Nephron (organoid): ENCODE data around the gene UBR2.

Experiments
- H3K27ac Mint-ChIP-seq, 3 experiments: 2 replicates each; pipeline ENCODE4 v1.8.0; 2020; ENCODE audit warnings: mixed read lengths in 3 of 3, mild to moderate bottlenecking in 2 of 3, moderate library complexity in 1 of 3
- H3K27me3 Mint-ChIP-seq: 2 replicates; pipeline ENCODE4 v1.8.0; 2021; ENCODE audit warnings: low read depth, mild to moderate bottlenecking, moderate library complexity, mixed read lengths
- H3K36me3 Mint-ChIP-seq: 2 replicates; pipeline ENCODE4 v1.8.0; 2020; ENCODE audit warnings: low read depth, mixed read lengths
- H3K4me1 Mint-ChIP-seq: 2 replicates; pipeline ENCODE4 v1.8.0; 2020; ENCODE audit warnings: mixed read lengths
- H3K4me3 Mint-ChIP-seq, 3 experiments: 2 replicates each; pipeline ENCODE4 v1.8.0; 2020; ENCODE audit warnings: mild to moderate bottlenecking in 3 of 3, mixed read lengths in 3 of 3, moderate library complexity in 2 of 3
- H3K9me3 Mint-ChIP-seq: 2 replicates; pipeline ENCODE4 v1.8.0; 2020; ENCODE audit warnings: mixed read lengths
- TF ChIP-seq, protein P1 (sequence below), 3 experiments: fragments of 200-600 bp; sonication (generic); IDR thresholded peaks; one replicate each; pipeline ENCODE4 v1.5.0; 2021; ENCODE audit warnings: antibody characterized with exemption in 3 of 3; ENCODE audit not compliant: unreplicated experiment in 3 of 3

UBR2 gene

DNA sequence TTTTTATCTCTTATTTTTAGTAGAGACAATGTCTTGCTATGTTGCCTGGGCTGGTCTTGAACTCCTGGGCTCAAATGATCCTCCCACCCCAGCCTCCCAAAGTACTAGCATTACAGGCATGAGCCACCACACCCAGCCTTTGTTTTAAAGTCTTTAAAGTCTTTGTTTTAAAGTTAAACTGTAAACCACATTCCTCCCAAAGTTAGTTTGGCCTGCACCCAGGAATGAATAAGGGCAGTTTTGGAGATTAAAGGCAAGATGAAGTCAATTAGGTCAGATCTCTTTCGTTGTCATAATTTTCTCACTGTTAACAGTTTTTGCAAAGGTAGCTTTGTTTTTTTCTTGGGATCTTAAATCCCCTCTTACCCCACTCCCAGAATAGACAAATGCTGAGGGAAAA lies 63.8 kb downstream of the UBR2 start:
- TF ChIP-seq, protein P1, sequence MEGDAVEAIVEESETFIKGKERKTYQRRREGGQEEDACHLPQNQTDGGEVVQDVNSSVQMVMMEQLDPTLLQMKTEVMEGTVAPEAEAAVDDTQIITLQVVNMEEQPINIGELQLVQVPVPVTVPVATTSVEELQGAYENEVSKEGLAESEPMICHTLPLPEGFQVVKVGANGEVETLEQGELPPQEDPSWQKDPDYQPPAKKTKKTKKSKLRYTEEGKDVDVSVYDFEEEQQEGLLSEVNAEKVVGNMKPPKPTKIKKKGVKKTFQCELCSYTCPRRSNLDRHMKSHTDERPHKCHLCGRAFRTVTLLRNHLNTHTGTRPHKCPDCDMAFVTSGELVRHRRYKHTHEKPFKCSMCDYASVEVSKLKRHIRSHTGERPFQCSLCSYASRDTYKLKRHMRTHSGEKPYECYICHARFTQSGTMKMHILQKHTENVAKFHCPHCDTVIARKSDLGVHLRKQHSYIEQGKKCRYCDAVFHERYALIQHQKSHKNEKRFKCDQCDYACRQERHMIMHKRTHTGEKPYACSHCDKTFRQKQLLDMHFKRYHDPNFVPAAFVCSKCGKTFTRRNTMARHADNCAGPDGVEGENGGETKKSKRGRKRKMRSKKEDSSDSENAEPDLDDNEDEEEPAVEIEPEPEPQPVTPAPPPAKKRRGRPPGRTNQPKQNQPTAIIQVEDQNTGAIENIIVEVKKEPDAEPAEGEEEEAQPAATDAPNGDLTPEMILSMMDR (IDR thresholded peaks at IDR 0.05; ENCODE audit: unreplicated experiment in 3 of 3), result no peak
- H3K4me3 Mint-ChIP-seq, result no peak overlapping the region

DNA sequence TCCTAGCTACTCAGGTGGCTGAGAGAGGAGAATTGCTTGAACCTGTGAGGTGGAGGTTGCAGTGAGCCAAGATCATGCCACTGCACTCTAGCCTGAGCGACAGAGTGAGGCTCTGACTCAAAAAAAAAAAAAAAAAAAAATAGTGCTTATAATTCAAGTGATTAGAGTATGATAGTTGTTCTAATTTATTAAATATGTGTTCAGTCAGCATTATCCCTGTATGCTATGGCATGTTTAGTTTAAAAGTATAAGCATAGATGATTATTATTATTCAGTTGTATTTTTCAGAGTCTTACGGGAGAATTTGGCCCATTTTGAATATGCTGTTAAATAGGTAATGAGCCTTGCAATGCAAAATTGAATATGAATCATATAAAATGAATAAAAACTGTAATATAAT lies 64.8 kb downstream of the UBR2 start:
- Mint-ChIP-seq H3K27me3 (no peaks in the 10 kb centered on the region), H3K27ac (no peak overlapping the region), H3K4me1 (peaks cover 7% of the 10 kb centered on the region), H3K9me3 (no peaks in the 10 kb centered on the region), H3K4me3 (no peak overlapping the region), H3K36me3 (peaks cover 61% of the 10 kb centered on the region)
- TF ChIP-seq, protein P1 (IDR thresholded peaks at IDR 0.05; ENCODE audit: unreplicated experiment in 3 of 3), result no peak

More for the DNA sequence above, 63.8 kb downstream of the UBR2 start:
- H3K27ac Mint-ChIP-seq, result peak overlapping the region; percentile 36 to 82 (median 51)
- no peaks in the 10 kb centered on the region for H3K9me3 Mint-ChIP-seq
- peaks cover 57% of the 10 kb centered on the region for H3K36me3 Mint-ChIP-seq
- peaks cover 7% of the 10 kb centered on the region for H3K4me1 Mint-ChIP-seq
- no peaks in the 10 kb centered on the region for H3K27me3 Mint-ChIP-seq

DNA sequence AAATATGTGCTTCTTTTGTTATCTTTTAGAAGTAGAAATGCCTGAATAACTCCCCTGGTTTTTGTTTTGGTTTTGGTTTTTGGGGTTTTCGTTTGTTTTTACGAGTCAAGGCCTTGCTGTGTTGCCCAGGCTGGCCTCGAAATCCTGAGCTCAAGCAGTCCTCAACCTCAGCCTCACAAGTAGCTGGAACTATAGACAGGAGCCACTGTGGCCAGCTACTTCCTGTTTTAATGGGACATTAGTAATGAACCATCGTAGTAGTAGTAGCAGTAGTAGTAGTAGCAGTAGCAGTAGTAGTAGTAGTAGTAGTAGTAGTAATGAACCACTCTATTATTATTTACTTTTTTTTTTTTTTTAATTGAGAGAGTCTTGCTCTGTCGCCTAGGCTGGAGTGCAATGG lies 66.0 kb downstream of the UBR2 start:
- H3K27ac Mint-ChIP-seq, result no peak overlapping the region
- H3K9me3 Mint-ChIP-seq, result no peaks in the 10 kb centered on the region
- H3K27me3 Mint-ChIP-seq, result no peaks in the 10 kb centered on the region
- H3K36me3 Mint-ChIP-seq, result peaks cover 53% of the 10 kb centered on the region
- H3K4me3 Mint-ChIP-seq, result no peak overlapping the region
- peaks cover 7% of the 10 kb centered on the region for H3K4me1 Mint-ChIP-seq
- TF ChIP-seq, protein P1 (IDR thresholded peaks at IDR 0.05; ENCODE audit: unreplicated experiment in 3 of 3), result no peak

DNA sequence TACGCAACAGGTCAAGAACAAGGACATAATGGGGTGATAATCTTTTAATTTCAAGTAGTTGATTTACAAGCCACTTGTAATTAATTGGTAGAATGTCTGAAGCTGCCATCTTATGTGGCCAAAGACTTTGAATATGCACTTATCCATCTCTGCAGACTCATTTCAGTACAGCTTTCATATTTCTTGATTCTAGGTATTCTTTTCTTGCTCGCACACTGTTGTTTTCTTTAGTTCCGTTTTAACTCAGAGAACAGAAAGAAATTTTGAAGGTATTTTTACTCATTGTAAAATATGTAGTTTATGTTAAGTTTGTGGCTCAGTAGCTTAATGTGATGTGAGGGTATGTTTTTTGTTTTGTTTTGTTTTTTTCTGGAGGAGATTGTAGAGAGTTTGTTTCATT lies 73.9 kb downstream of the UBR2 start:
- no peak overlapping the region for H3K27ac Mint-ChIP-seq
- no peak overlapping the region for H3K4me3 Mint-ChIP-seq
- TF ChIP-seq, protein P1 (IDR thresholded peaks at IDR 0.05; ENCODE audit: unreplicated experiment in 3 of 3), result no peak
- H3K4me1 Mint-ChIP-seq, result no peaks in the 10 kb centered on the region
- peaks cover 49% of the 10 kb centered on the region for H3K36me3 Mint-ChIP-seq
- no peaks in the 10 kb centered on the region for H3K27me3 Mint-ChIP-seq
- no peaks in the 10 kb centered on the region for H3K9me3 Mint-ChIP-seq

DNA sequence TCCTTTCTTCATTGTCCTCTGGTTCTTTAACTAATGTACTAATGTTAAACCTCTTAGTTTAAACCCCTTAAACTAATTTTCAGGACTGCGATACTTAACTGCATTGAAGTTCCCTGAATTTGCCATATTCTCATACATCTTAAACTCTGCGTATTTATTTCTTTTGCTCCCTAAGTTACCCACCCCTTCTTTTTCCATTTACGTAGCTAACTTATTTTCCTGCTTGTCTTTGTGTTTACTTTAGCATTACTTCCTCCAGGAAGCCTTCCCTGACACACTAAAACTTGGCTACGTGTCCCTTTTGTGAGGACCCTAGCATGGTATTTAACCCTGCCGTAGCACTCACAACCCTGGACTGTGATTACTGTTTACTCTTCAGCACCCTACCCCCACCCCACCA lies 79.0 kb downstream of the UBR2 start:
- Mint-ChIP-seq H3K4me3 (no peak overlapping the region), H3K36me3 (peaks cover 46% of the 10 kb centered on the region), H3K9me3 (no peaks in the 10 kb centered on the region), H3K27me3 (no peaks in the 10 kb centered on the region), H3K4me1 (no peaks in the 10 kb centered on the region), H3K27ac (no peak overlapping the region)
- TF ChIP-seq, protein P1 (IDR thresholded peaks at IDR 0.05; ENCODE audit: unreplicated experiment in 3 of 3), result no peak

DNA sequence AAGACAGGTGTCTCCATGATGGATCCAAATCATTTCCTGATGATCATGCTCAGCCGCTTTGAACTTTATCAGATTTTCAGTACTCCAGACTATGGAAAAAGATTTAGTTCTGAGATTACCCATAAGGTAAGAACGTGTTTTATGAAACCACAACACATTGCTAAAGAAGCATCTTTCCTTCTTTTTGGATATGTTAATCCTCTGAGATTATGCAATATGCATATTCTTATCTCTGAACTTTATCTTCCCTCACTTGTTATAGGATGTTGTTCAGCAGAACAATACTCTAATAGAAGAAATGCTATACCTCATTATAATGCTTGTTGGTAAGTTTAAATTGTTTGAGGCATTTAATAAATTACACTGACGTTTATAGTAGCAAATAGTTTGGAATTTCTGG lies 80.4 kb downstream of the UBR2 start:
- no peaks in the 10 kb centered on the region for H3K4me1 Mint-ChIP-seq
- TF ChIP-seq, protein P1 (IDR thresholded peaks at IDR 0.05; ENCODE audit: unreplicated experiment in 3 of 3), result no peak
- no peak overlapping the region for H3K4me3 Mint-ChIP-seq
- H3K9me3 Mint-ChIP-seq, result no peaks in the 10 kb centered on the region
- peaks cover 48% of the 10 kb centered on the region for H3K36me3 Mint-ChIP-seq
- no peak overlapping the region for H3K27ac Mint-ChIP-seq
- no peaks in the 10 kb centered on the region for H3K27me3 Mint-ChIP-seq
